CD4-positive, alpha-beta T cell treated with Interleukin-6 for 4 hours (primary cell): ENCODE results near the gene C2CD3.

Source experiments
- DNase-seq: peaks from one replicate; pipeline ENCODE4 v3.0.0-alpha.2; 2020; ENCODE audit warnings: mixed read lengths

The C2CD3 gene

GRCh38 chr11:74015919-74016684 lies 154.7 kb downstream of the C2CD3 start:
- no peak for DNase-seq

- DNase-seq, result no peak
Measured at GRCh38 chr11:74014880-74015279, 155.9 kb downstream of the C2CD3 start.

GRCh38 chr11:74013141-74013540 lies 157.7 kb downstream of the C2CD3 start:
- DNase-seq, result no peak

GRCh38 chr11:74012074-74012809 lies 158.6 kb downstream of the C2CD3 start:
- no peak for DNase-seq

GRCh38 chr11:74011360-74012073 lies 159.3 kb downstream of the C2CD3 start:
- peak; percentile 30 for DNase-seq

- DNase-seq, result peak; percentile 24
Measured at GRCh38 chr11:74010306-74011300, 160.2 kb downstream of the C2CD3 start.

- no peak for DNase-seq
Measured at GRCh38 chr11:74009675-74010305, 161.0 kb downstream of the C2CD3 start.

- no peak for DNase-seq
Measured at GRCh38 chr11:74009230-74009547, 161.6 kb downstream of the C2CD3 start.

- peak; percentile 36 for DNase-seq
Measured at GRCh38 chr11:74008373-74009229, 162.2 kb downstream of the C2CD3 start, which contains the start of gene UCP3. UCP3 (minus strand) TSS chr11:74009085; CDS start chr11:74007042, 2,043 bp downstream.

- DNase-seq, result no peak
Measured at GRCh38 chr11:74007691-74008372, 163.0 kb downstream of the C2CD3 start.

GRCh38 chr11:74006743-74007304 lies 164.0 kb downstream of the C2CD3 start:
- no peak for DNase-seq

GRCh38 chr11:74005721-74006517 lies 164.9 kb downstream of the C2CD3 start:
- no peak for DNase-seq

- DNase-seq, result peak; percentile 91
Measured at GRCh38 chr11:74004759-74005615, 165.8 kb downstream of the C2CD3 start.

- DNase-seq, result no peak
Measured at GRCh38 chr11:74004046-74004695, 166.6 kb downstream of the C2CD3 start.

- no peak for DNase-seq
Measured at GRCh38 chr11:74002832-74003231, 168.0 kb downstream of the C2CD3 start.

GRCh38 chr11:74001822-74002286 lies 168.9 kb downstream of the C2CD3 start:
- DNase-seq, result no peak
